NCI-H345 treated with DMSO at 0.1 percent for 48 hours (cell line): ENCODE measurements around the gene MYOG.

Experiments
- DNase-seq: peaks from one replicate; lab custom pipeline; 2025; ENCODE audit not compliant: unreplicated experiment; lab: John Stamatoyannopoulos, UW

The MYOG gene

GRCh38 chr1:203085528-203086406 lies at the start of gene MYOG:
TSS of gene MYOG (minus strand) at chr1:203086012. CDS start at chr1:203085961, 51 bp downstream.
- no peak for DNase-seq

DNA sequence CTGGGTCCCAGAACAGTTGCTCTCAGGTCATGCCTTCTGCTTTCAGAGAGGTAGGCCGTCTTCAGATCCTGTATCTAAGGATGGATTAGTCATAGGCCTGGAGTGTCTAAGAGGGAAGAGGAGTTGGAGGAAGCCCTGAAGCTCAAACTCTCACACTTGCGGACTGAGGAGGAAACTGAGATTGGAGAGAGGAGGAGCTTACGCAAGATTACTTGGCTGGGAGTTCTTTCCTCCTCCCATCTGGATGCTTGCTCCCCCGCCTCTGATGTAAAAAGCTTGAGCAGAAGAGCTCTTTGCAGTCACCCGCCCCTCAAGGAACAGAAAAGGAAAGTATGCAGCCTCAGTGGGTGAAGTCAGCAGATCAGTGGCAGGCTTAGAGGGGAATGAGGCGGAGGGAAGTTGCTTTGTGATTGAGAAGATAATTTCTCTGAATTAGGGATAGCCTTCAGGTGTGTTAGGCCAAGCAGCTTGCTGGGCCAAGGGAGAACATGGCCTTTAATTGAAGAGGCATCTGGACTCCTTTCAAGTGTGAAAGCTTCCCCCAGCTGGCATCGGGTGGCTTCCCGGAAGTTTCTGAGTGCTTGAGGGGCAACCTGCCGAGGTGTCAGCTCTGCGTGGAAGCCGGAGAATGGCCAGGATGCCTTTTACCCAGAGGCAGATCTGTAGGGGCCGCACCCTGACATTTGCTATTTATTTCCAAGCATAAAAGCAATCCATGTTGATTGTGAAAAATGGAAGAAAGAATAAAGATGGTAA lies 48.3 kb upstream of the MYOG start:
- no peak for DNase-seq

GRCh38 chr1:203131548-203132200 lies 45.9 kb upstream of the MYOG start:
- DNase-seq: no peak

- DNase-seq: no peak
Measured at GRCh38 chr1:203130358-203130985, 44.7 kb upstream of the MYOG start.

GRCh38 chr1:203129501-203130231 lies 43.9 kb upstream of the MYOG start:
- DNase-seq: no peak

DNA sequence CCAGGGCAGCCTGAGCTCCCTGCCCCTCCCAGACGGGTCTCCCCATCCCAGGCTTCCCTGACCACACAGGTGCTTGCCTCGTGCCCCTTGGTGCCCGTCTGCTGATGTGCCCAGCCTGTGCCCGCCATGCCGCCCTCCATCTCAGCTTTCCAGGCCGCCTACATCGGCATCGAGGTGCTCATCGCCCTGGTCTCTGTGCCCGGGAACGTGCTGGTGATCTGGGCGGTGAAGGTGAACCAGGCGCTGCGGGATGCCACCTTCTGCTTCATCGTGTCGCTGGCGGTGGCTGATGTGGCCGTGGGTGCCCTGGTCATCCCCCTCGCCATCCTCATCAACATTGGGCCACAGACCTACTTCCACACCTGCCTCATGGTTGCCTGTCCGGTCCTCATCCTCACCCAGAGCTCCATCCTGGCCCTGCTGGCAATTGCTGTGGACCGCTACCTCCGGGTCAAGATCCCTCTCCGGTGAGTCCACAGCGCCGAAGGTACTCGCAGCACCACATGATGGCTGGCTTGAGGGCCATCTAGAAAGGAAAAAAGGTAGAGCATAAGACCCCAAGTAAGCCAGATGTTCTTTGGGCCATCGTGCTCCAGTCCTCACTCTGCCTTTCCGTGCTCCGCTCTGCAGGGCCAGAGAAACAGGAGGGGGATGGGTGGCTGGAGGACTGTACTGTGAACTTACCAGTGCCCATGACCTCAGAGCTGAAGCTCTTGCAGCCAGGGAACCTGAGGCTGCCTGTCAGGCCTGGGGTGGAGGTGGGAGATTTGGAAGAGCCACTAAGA lies 43.1 kb upstream of the MYOG start:
- DNase-seq: no peak

DNA sequence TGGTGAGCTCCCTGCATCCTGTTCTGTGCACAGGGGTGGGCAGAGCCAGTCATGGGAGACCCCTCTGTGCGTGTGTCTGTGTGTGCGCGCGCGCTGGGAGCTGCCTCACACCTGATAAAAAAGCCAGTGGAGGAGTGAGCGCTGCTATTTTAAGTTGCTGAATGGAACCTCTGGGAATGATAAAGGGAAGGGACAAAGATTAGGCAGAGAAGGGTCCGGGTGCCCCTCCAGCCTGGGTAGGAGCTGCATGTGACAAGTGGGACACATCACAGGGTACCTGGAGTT lies 42.6 kb upstream of the MYOG start:
- DNase-seq: no peak

- peak; percentile 21 for DNase-seq
Measured at GRCh38 chr1:203127666-203128430, 42.0 kb upstream of the MYOG start, which contains the start of gene ADORA1. TSS of gene ADORA1 (plus strand) at chr1:203127726. CDS start at chr1:203128842, 1,116 bp downstream.

- no peak for DNase-seq
Measured at GRCh38 chr1:203126866-203127665, 41.3 kb upstream of the MYOG start.

DNA sequence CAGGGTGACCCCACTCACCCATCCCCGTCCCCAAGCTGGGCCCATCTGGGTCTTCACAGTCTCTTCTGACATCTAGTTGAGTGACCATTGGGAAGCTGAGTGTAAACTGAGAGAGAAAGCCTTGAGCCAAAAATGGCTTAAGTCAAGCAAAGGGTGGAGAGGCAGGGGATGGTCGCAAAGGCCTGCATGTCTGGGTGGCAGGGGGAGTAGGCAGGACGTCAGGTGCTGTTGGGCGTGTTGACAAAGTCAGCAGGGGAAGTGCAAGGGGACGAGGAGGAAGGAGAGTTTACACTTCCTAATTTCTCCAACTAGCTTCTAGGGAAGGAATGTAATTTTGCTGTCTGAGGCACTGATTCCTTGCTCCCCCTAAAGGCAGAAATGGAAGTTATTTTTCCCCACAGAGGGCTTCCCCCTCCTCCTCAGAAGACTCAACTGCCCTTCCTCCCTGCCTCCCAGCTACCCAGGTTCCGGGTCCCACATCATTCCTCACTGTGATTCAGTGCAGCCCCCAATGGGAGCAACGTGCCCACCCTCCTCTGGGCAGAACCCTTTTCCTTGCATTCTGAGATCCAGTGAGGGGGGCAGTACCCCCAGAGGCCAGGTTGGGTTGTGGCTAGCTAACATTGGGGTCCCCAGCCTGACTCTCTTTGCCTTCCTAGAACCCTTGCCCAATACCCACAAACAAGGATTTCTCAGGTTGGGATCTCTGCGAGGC lies 40.5 kb upstream of the MYOG start:
- no peak for DNase-seq

- DNase-seq: no peak
Measured at GRCh38 chr1:203124546-203125317, 38.9 kb upstream of the MYOG start.

DNA sequence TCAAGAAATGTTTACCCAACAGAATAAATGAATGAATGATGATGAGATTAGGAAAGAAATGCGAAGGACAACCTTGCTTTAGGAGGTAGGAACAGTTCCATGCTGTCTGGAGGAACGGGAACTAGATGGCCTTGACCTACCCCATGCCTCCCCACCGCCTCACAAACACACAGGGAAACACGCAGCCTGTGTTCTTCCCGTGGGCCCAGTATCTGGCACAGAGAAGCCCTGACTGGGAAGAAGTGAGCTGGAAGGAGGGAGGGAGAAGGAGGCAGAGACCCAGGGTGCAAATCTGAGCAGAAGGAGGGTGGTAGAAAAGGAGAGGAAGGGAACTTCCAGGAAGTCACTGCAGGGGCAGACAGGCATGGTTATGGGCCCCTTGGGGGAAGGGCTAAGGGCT lies 38.2 kb upstream of the MYOG start:
- no peak for DNase-seq

DNA sequence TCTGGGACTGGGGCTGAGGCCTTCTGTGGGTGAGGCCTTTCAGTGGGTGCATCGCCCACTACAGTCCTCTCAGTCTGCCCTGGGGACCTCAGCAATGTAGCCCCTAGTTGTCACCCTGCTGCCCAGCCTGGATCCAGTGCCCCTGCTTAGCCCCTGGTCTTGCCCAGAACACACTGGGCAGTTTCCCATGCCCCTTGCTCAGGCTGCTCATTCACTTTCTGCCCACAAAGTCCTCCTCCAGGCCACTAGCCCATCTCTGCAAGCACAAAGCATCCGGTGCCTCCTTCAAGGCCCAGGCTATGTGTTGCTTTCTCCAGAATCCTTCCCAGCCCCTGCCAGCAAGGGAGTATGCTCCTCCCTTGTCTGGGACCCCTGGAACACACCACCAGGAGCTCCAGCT lies 36.3 kb upstream of the MYOG start:
- DNase-seq: no peak

DNA sequence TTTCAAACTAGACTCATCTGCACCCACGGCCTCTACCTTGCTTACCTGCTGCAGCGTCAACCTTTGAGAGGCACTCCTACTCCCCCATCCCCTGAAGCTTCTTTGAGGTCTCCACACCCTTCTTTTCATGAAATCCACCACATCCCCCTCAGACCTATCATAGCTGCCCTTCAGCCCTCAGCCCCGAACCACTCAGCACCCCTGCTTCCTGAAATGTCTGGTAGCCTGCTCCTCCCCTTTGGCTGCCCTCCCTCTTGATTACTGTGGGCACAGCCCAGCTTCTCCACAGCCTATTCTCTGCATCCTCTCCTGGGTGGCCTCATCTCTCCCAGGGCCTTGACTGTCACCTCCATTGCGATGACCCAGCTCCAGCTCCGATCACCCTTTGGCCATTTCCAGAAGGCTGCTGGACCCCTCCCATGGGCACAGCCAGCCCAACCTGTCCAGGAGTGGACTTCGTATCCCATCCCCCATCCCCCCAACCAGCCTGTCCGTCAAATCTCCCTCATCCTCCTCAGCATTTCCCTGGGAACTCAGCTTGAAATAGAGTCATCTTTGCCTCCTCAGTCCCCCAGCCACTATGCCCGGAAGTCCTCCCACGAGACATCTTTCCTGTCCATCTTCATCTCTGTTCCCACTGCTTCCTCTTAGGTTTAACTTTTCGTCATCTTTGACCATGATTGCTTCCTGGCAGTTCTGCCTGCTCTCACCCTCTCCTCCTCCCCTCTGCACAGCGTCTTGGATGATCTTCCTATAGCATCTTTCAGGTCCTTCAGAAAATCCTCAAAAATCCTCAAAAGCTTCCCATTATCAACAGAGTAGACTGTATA lies 35.6 kb upstream of the MYOG start:
- no peak for DNase-seq

- DNase-seq: no peak
Measured at GRCh38 chr1:203120325-203121153, 34.7 kb upstream of the MYOG start.
